GM19452 (cell line): Measurements from ENCODE around the gene NUP210.

ENCODE experiments used
- ATAC-seq: cut with Tn5 transposase; IDR thresholded peaks from one replicate; pipeline ENCODE4 v1.9.1; 2021; ENCODE audit not compliant: unreplicated experiment

NUP210 gene

GRCh38 chr3:13377021-13377420 is 43.1 kb downstream of the NUP210 start:
- ATAC-seq: no peak

- no peak for ATAC-seq
Measured at GRCh38 chr3:13376091-13376490, 44.0 kb downstream of the NUP210 start.

GRCh38 chr3:13375464-13375863 is 44.7 kb downstream of the NUP210 start:
- no peak for ATAC-seq

GRCh38 chr3:13373975-13374586 is 46.0 kb downstream of the NUP210 start:
- ATAC-seq: no peak

- ATAC-seq: no peak
Measured at GRCh38 chr3:13372656-13373055, 47.5 kb downstream of the NUP210 start.

GRCh38 chr3:13372126-13372525 is 48.0 kb downstream of the NUP210 start:
- no peak for ATAC-seq

- ATAC-seq: no peak
Measured at GRCh38 chr3:13371100-13372075, 48.7 kb downstream of the NUP210 start.

GRCh38 chr3:13370609-13371008 is 49.5 kb downstream of the NUP210 start:
- ATAC-seq: no peak

- ATAC-seq: no peak
Measured at GRCh38 chr3:13370055-13370454, 50.1 kb downstream of the NUP210 start.

GRCh38 chr3:13368834-13369233 is 51.3 kb downstream of the NUP210 start:
- no peak for ATAC-seq

- no peak for ATAC-seq
Measured at GRCh38 chr3:13367728-13368127, 52.4 kb downstream of the NUP210 start.

GRCh38 chr3:13365390-13366379 is 54.4 kb downstream of the NUP210 start:
- ATAC-seq: no peak

GRCh38 chr3:13364602-13365271 is 55.4 kb downstream of the NUP210 start:
- ATAC-seq: no peak

- no peak for ATAC-seq
Measured at GRCh38 chr3:13362551-13362950, 57.6 kb downstream of the NUP210 start.

GRCh38 chr3:13359916-13360315 is 60.2 kb downstream of the NUP210 start:
- ATAC-seq: no peak

GRCh38 chr3:13358643-13359042 is 61.5 kb downstream of the NUP210 start:
- no peak for ATAC-seq

- ATAC-seq: no peak
Measured at GRCh38 chr3:13358051-13358450, 62.1 kb downstream of the NUP210 start.

GRCh38 chr3:13357074-13357473 is 63.0 kb downstream of the NUP210 start:
- ATAC-seq: no peak

- ATAC-seq: no peak
Measured at GRCh38 chr3:13353936-13354542, 66.1 kb downstream of the NUP210 start.

- ATAC-seq: no peak
Measured at GRCh38 chr3:13353506-13353905, 66.6 kb downstream of the NUP210 start.
